ENCODE measurements around the gene PHRF1.
"Not testable (repeated sequence)": the region's sequence is repeated elsewhere in the genome, so short reads cannot be mapped to it uniquely, and the experiment has no call there.

PHRF1 gene

DNA sequence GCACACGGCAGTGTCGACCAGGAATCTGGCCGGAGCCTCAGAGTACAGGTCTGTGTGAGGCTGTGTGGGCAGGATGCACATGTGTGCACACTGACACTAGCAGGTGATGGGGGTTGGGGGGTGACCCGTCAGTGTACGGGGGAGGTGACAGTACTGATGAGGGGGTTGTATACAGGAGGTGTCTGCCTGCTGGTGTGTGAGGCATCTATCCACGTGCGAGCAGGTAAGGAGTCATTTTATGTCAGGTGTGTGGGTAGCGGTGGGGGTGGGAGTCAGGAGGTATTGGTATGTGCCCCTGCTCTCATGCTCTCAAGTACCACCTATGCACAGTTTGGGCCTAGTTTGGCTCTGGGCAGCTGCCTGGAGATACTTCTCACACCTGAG lies 4.5 kb upstream of the PHRF1 start:
- TF ChIP-seq, protein P1, sequence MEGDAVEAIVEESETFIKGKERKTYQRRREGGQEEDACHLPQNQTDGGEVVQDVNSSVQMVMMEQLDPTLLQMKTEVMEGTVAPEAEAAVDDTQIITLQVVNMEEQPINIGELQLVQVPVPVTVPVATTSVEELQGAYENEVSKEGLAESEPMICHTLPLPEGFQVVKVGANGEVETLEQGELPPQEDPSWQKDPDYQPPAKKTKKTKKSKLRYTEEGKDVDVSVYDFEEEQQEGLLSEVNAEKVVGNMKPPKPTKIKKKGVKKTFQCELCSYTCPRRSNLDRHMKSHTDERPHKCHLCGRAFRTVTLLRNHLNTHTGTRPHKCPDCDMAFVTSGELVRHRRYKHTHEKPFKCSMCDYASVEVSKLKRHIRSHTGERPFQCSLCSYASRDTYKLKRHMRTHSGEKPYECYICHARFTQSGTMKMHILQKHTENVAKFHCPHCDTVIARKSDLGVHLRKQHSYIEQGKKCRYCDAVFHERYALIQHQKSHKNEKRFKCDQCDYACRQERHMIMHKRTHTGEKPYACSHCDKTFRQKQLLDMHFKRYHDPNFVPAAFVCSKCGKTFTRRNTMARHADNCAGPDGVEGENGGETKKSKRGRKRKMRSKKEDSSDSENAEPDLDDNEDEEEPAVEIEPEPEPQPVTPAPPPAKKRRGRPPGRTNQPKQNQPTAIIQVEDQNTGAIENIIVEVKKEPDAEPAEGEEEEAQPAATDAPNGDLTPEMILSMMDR (IDR thresholded peaks at IDR 0.05; ENCODE audit: control insufficient read depth, extremely low read depth, insufficient read depth) = no peak
- DNase-seq (ENCODE audit: low read depth) = no peak
- H3K4me3 ChIP-seq (ENCODE audit: low read depth, low read length) = no peak overlapping the region

DNA sequence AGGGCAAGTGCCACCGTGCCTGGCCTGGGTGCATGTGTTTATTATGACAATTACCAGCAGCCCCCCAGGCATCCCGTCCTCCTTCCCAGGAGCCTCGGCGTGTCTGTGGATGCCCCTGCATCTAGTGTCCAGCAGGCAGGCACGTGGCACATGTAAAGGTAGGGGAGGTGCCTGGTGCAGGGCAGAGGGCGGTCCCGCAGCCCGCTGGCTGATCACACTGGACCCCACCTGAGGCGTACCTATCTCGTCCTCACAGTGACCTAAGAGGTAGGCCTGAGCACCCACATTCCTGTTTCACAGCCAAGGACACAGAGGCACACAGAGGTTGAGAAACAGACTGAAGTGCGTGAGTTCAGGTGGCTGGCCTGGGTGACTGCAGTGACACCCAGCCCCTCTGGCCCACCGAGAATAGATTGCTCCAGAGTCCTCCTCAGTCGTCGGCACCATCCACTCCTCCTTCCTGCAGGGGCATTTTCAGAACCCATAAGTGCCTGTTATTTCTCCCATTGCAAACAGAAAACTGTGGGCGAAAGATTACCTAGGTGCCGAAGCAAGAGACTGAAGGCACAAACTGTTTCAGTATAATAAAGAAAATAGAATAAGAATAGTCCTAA lies 3.0 kb upstream of the PHRF1 start:
- no peak for DNase-seq (ENCODE audit: low read depth)
- H3K4me3 ChIP-seq (ENCODE audit: low read depth, low read length) = no peak overlapping the region
- TF ChIP-seq, protein P1 (IDR thresholded peaks at IDR 0.05; ENCODE audit: control insufficient read depth, extremely low read depth, insufficient read depth) = no peak

DNA sequence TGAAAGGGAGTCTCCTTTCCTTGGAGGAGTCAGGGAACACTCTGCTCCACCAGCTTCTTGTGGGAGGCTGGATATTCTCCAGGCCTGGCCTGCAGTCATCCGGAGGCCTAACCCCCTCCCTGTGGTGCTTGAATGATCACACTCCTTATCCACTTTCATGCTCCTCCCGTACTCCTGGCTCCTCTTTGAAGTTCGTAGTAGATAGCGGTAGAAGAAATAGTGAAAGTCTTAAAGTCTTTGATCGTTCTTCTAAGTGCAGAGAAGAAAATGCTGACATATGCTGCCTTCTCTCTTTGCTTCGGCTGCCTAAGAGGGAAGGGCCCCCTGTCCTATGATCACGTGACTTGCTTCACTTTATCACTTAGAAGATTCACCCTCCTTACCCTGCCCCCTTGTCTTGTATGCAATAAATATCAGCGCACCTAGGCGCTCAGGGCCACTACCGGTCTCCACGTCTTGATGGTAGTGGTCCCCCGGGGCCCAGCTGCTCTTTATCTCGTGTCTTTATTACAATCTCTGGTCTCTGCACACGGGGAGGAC lies 2.2 kb upstream of the PHRF1 start:
- not testable (repeated sequence) for DNase-seq (ENCODE audit: low read depth)
- peak overlapping the region; percentile 79 for H3K4me3 ChIP-seq (ENCODE audit: low read depth, low read length)

DNA sequence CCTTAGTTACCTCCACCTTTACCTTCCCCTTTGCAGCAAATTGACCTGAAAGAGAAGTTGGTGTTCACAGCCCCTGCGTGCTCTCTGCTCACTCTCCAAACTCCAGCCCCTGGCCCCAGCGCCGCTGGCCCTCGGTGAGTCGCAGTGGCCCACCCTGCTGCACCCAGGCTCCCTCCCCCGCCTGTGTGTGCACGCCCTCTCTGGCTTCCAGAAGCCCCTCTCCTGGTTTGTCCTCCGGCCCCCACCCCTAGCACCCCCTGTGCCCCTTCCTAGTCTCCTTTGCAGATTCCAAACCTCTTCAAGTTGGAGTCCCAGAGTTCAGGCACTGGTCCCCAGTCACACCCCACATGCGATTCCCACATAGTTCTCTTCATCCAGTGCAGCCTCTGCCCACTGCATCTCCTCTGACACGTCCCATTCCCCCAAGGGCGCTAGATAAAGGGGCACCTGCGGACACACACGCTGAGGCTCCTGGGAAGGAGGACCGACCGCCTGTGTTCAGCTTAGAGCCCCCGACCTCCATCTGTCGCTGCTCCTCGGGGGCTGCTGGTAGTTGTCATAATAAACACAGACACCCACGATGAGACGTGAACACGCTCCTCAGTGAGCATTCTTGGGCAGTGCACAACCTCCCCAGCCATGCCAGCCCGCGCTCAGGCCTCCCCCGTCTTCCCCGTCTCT lies 1.5 kb upstream of the PHRF1 start:
- TF ChIP-seq, protein P1 (IDR thresholded peaks at IDR 0.05; ENCODE audit: control insufficient read depth, extremely low read depth, insufficient read depth) = no peak
- no peak for DNase-seq (ENCODE audit: low read depth)
- peak overlapping the region; percentile 79 for H3K4me3 ChIP-seq (ENCODE audit: low read depth, low read length)

DNA sequence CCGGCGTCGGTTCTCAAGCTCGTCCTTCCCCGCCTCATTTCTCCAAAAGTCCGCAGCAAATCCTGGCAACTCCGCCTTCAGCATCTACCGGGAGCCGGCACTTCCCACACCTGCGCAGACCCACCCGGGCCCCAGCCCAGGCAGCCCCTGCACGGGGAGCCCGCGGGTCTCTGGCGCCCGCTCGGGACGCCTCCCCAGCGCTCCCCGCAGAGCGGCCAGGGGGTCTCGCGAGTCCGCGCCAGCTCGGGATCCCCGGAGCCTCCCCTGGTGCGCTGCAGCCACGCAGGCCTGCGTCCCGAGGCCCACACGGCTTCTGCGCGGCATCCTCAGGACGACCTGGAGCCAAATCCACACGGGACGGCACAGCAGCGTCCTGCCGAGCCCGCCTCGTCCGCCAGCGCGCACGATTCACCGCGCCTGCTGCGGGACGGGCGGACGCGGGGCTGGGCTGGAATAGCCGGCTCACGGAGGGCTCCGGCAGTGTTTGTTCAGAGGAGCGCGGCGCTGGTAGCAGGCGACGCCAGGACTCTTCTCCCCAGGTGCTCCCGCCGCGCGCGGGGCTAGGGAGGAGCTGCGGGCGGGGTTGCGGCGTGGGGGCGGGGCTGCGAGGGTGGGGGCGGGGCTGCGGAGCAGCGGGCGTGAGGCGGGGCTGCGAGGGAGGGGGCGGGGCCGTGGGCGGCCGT lies 816 bp upstream of the PHRF1 start:
- TF ChIP-seq, protein P1 (IDR thresholded peaks at IDR 0.05; ENCODE audit: control insufficient read depth, extremely low read depth, insufficient read depth) = no peak
- H3K4me3 ChIP-seq (ENCODE audit: low read depth, low read length) = peak overlapping the region; percentile 79
- DNase-seq (ENCODE audit: low read depth) = peak; percentile 41

DNA sequence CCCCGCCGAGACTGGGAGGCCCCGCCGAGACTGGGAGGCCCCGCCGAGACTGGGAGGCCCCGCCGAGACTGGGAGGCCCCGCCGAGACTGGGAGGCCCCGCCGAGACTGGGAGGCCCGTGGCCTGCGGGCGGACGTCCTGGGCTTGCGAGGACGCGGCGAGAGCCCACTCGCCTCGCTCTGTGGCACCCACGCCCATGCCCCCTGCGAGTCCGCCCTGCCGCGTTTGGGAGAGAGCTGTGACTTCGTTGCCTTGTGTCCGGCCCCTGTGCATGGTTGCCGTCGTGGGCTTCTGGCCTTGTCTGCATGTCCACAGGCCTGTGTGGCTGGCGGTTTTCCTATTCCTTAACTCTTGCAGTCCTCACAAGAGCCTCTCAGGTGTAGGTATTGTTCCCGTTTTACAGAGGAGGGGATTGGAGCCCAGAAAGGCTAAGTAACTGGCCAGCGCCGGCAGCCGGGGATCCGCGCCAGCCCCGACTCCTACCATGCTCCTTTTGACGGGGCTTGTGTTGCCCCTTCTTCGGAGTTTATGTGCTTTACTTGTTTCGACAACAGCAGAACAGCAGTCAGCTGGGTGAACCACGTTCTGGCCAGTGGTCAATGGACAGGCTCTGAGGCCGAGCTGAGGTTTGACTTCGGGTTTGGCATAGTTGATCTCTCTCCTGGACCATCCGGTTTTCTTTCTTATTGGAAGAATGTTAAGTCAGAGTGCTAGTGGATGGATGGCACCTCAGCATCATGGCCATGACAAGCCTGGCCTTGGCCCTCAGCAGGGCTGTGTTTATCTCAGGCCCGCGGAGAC lies 741 bp downstream of the PHRF1 start:
- no peak for DNase-seq (ENCODE audit: low read depth)
- TF ChIP-seq, protein P1 (IDR thresholded peaks at IDR 0.05; ENCODE audit: control insufficient read depth, extremely low read depth, insufficient read depth) = no peak
- H3K4me3 ChIP-seq (ENCODE audit: low read depth, low read length) = peak overlapping the region; percentile 69

DNA sequence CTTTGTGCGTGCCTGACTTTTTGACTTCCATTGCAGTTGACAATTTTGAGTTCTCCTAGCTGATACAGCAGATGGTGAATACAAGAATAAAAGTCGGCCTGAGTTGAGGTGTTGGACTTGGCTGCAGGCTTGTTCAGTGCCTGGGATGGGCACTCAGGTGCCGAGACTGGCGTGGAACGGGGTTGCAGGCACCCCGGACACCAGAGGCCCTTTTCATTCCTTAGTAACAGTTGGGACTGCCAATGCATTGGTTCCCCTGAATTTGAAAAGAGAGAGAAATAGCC lies 1.3 kb downstream of the PHRF1 start:
- TF ChIP-seq, protein P1 (IDR thresholded peaks at IDR 0.05; ENCODE audit: control insufficient read depth, extremely low read depth, insufficient read depth) = no peak
- DNase-seq (ENCODE audit: low read depth) = no peak

More for the DNA sequence above, 1.3 kb downstream of the PHRF1 start:
- H3K4me3 ChIP-seq (ENCODE audit: low read depth, low read length) = peak overlapping the region; percentile 69
